Cardiac muscle cell (in vitro differentiated cells and primary cell): ENCODE measurements around the gene ROGDI. TPM values are rescaled to one million over a fixed set of nuclear protein-coding genes. Genes with fewer than 3 reads are reported as not detected.

ENCODE experiments used
- DNase-seq, 2 donors: peaks; one replicate each; pipeline versions ENCODE4 v3.0.0 to v3.0.0-alpha.2; 2010 to 2017; ENCODE audit warnings: low read depth in 1 of 2, low spot score in 1 of 2
- H3K27ac ChIP-seq: fragments of 200-600 bp; sonication (generic); 2 replicates; pipeline ENCODE4 v1.5.1; 2016
- H3K27me3 ChIP-seq: fragments of 200-600 bp; sonication (generic); 2 replicates; pipeline ENCODE4 v1.6.0; 2016; ENCODE audit warnings: control low read depth
- H3K36me3 ChIP-seq: fragments of 200-600 bp; sonication (generic); 2 replicates; pipeline ENCODE4 v1.5.1; 2016; ENCODE audit warnings: control low read depth
- H3K4me1 ChIP-seq: fragments of 200-600 bp; sonication (generic); 2 replicates; pipeline ENCODE4 v1.8.1; 2017; ENCODE audit warnings: low read depth, mild to moderate bottlenecking, mixed run types
- H3K4me3 ChIP-seq: fragments of 200-600 bp; sonication (generic); 2 replicates; pipeline ENCODE4 v1.5.1; 2016; ENCODE audit warnings: mild to moderate bottlenecking
- H3K9me3 ChIP-seq: fragments of 200-600 bp; sonication (generic); 2 replicates; pipeline ENCODE4 v1.5.1; 2017; ENCODE audit warnings: low read depth, mild to moderate bottlenecking, control low read depth
- polyA plus RNA-seq: library from polyadenylated mRNA; unstranded; fragments of >200 nt; fragmentation: Nextera tagmentation; extraction: Ambion mirVana; gene quantifications from 2 replicates; pipeline ENCODE4 v1.2.1, GENCODE V29; 2016
- total RNA-seq: library from RNA; depleted of rRNA; stranded (reverse); fragments of >200 nt; gene quantifications from 2 replicates; pipeline ENCODE4 v1.2.3, GENCODE V29; 2016
- TF ChIP-seq, protein P1 (sequence below): IDR thresholded peaks from 2 replicates; pipeline ENCODE4 v1.5.1; 2012; ENCODE audit warnings: low read depth, mild to moderate bottlenecking, low read length

ROGDI gene
- total and polyA plus RNA-seq, 2 experiments from 2014 or later = 146 to 220 TPM

DNA sequence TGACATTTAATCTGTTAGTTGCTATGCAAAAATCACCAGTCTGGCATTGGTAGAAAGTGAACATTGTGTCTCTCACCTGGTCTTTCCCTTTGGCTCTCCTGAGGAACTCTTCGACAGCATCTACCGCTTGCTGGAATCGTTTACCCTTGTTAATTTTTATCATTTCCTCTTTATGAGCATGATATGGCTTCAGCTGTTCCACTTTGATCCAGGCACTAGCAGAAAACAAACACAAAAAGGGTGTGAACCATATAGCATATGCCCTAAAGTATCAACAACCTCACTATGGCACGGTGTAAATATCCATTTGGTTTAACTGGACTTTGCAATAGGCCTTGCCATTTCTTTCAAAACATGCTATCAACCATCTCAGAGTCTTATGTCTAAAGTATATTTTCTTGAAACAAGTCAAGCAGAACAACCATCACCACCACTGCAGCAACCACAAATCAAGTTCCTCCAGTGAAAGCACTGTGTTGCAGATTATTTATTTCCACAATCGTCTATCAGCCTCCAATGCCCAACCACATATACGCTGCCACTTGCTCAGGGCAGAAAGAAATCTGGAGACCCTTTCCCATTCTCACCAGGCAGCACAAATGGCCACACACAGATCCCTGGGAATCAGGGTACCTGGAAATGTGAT lies 30.4 kb upstream of the ROGDI start:
- no peak overlapping the region for H3K4me3 ChIP-seq
- H3K27ac ChIP-seq = peak overlapping the region; percentile 95
- no peaks in the 10 kb centered on the region for H3K27me3 ChIP-seq
- H3K4me1 ChIP-seq = peaks cover 35% of the 10 kb centered on the region
- no peak for DNase-seq
- no peaks in the 10 kb centered on the region for H3K9me3 ChIP-seq
- H3K36me3 ChIP-seq = peaks cover 29% of the 10 kb centered on the region
- TF ChIP-seq, protein P1, sequence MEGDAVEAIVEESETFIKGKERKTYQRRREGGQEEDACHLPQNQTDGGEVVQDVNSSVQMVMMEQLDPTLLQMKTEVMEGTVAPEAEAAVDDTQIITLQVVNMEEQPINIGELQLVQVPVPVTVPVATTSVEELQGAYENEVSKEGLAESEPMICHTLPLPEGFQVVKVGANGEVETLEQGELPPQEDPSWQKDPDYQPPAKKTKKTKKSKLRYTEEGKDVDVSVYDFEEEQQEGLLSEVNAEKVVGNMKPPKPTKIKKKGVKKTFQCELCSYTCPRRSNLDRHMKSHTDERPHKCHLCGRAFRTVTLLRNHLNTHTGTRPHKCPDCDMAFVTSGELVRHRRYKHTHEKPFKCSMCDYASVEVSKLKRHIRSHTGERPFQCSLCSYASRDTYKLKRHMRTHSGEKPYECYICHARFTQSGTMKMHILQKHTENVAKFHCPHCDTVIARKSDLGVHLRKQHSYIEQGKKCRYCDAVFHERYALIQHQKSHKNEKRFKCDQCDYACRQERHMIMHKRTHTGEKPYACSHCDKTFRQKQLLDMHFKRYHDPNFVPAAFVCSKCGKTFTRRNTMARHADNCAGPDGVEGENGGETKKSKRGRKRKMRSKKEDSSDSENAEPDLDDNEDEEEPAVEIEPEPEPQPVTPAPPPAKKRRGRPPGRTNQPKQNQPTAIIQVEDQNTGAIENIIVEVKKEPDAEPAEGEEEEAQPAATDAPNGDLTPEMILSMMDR = no peak

GRCh38 chr16:4831616-4832015 lies 29.2 kb upstream of the ROGDI start:
- H3K36me3 ChIP-seq = peaks cover 28% of the 10 kb centered on the region
- H3K4me3 ChIP-seq = no peak overlapping the region
- peak overlapping the region; percentile 95 for H3K27ac ChIP-seq
- H3K9me3 ChIP-seq = no peaks in the 10 kb centered on the region
- H3K4me1 ChIP-seq = peaks cover 35% of the 10 kb centered on the region
- TF ChIP-seq, protein P1 = no peak
- H3K27me3 ChIP-seq = no peaks in the 10 kb centered on the region
- no peak for DNase-seq

DNA sequence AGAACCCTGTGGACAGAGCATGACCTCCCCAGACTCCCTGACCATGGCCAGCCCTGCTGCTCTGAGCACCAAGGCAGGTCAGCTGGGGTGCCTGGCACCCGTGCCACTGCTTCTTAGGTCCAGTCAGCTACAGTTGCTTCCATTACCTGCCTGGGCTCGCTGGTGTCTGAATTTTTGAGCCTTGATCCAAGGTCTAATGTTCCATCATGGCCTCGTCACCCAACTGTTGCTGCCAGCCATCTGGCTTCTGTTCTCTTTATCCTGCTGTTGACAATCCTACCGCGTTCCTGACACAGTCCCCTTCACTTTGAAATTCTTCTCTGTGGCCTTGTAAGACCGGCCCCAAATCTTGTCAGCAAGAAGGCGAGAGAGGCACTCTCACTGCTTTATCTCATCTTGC lies 28.0 kb upstream of the ROGDI start:
- H3K9me3 ChIP-seq = no peaks in the 10 kb centered on the region
- H3K27ac ChIP-seq = peak overlapping the region; percentile 95
- H3K4me1 ChIP-seq = peaks cover 35% of the 10 kb centered on the region
- no peak overlapping the region for H3K4me3 ChIP-seq
- peaks cover 24% of the 10 kb centered on the region for H3K36me3 ChIP-seq
- DNase-seq = peak; percentile 56 to 86
- TF ChIP-seq, protein P1 = no peak
- no peaks in the 10 kb centered on the region for H3K27me3 ChIP-seq

- H3K36me3 ChIP-seq = peaks cover 28% of the 10 kb centered on the region
- H3K27me3 ChIP-seq = no peaks in the 10 kb centered on the region
- DNase-seq = no peak
- H3K9me3 ChIP-seq = no peaks in the 10 kb centered on the region
- no peak overlapping the region for H3K4me3 ChIP-seq
- peak overlapping the region; percentile 61 for H3K27ac ChIP-seq
- H3K4me1 ChIP-seq = peaks cover 42% of the 10 kb centered on the region
- TF ChIP-seq, protein P1 = no peak
These were observed 26.3 kb upstream of the ROGDI start for GRCh38 chr16:4828567-4829321.

- Histone ChIP-seq H3K4me1 (peaks cover 33% of the 10 kb centered on the region), H3K4me3 (no peak overlapping the region), H3K36me3 (peaks cover 29% of the 10 kb centered on the region), H3K27me3 (no peaks in the 10 kb centered on the region), H3K9me3 (no peaks in the 10 kb centered on the region), H3K27ac (no peak overlapping the region)
- no peak for DNase-seq
- TF ChIP-seq, protein P1 = no peak
These were observed 24.5 kb upstream of the ROGDI start for GRCh38 chr16:4826980-4827379.
